Endothelial cell of umbilical vein (primary cell): ENCODE results near the gene GSTT4.

Experiments
- EZH2 ChIP-seq: IDR thresholded peaks from 2 replicates; pipeline ENCODE4 v1.6.1; 2012; ENCODE audit warnings: borderline replicate concordance, low read depth, mild to moderate bottlenecking, moderate library complexity, low read length, inconsistent platforms; ENCODE audit not compliant: severe bottlenecking
- MAX ChIP-seq: IDR thresholded peaks from 2 replicates; pipeline ENCODE4 v1.6.1; 2011; ENCODE audit not compliant: insufficient read depth, insufficient read length
- MYC ChIP-seq: IDR thresholded peaks from one replicate; pipeline ENCODE4 v1.6.1; 2011; ENCODE audit warnings: mild to moderate bottlenecking, low read depth, low read length

GRCh38 chr22:24024354-24024753 is 19.1 kb upstream of the GSTT4 start:
- no peak for TF ChIP-seq EZH2
- no peak for TF ChIP-seq MAX
- TF ChIP-seq MYC, result no peak
